OCI-LY7 (cell line): ENCODE results near the gene SNPH. TPM values are rescaled to one million over a fixed set of nuclear protein-coding genes. Genes with fewer than 3 reads are reported as not detected.

Source experiments
- BruUV-seq: library from RNA; stranded (reverse); fragments of 400-500 nt; replicated peaks from 2 replicates; lab custom pipeline; 2021; lab: Mats Ljungman, UMichigan
- CTCF ChIA-PET: fragments of 300-600 bp; sonication (Branson Sonifier 250); formaldehyde crosslinking; loops from one replicate; lab custom pipeline; 2022; ENCODE audit warnings: antibody characterized with exemption; ENCODE audit not compliant: unreplicated experiment; lab: Charles Lee
- POLR2A ChIA-PET: fragments of 300-600 bp; sonication (Branson Sonifier 250); formaldehyde crosslinking; loops from one replicate; lab custom pipeline; 2022; ENCODE audit warnings: antibody characterized with exemption; lab: Charles Lee
- DNase-seq: peaks from one replicate; pipeline ENCODE4 v3.0.0-alpha.2; 2015; ENCODE audit warnings: low spot score
- H2AFZ ChIP-seq: fragments of 200-600 bp; sonication (generic), shearing (Covaris generic); 2 replicates; pipeline ENCODE4 v1.6.1; 2014; ENCODE audit warnings: mild to moderate bottlenecking, antibody characterized with exemption, low read length, moderate library complexity
- H3K27ac ChIP-seq: fragments of 200-600 bp; sonication (generic); 2 replicates; pipeline ENCODE4 v1.5.1; 2014; ENCODE audit warnings: mixed run types, low read depth, mild to moderate bottlenecking, moderate library complexity, low read length, inconsistent platforms; ENCODE audit not compliant: poor library complexity, severe bottlenecking
- H3K36me3 ChIP-seq: fragments of 200-600 bp; sonication (generic); 2 replicates; pipeline ENCODE4 v1.6.1; 2014; ENCODE audit warnings: mild to moderate bottlenecking, antibody characterized with exemption, low read length, moderate library complexity, mixed read lengths; ENCODE audit not compliant: insufficient read depth
- H3K4me1 ChIP-seq: fragments of 200-600 bp; sonication (generic); 2 replicates; pipeline ENCODE4 v1.5.1; 2014; ENCODE audit warnings: mild to moderate bottlenecking, low read length; ENCODE audit not compliant: insufficient read depth, poor library complexity, severe bottlenecking
- H3K4me2 ChIP-seq: fragments of 200-600 bp; sonication (generic); 2 replicates; pipeline ENCODE4 v1.6.1; 2014; ENCODE audit warnings: mild to moderate bottlenecking, low read length
- H3K4me3 ChIP-seq: fragments of 200-600 bp; sonication (generic); 2 replicates; pipeline ENCODE4 v1.5.1; 2014; ENCODE audit warnings: mild to moderate bottlenecking, low read depth, low read length; ENCODE audit not compliant: poor library complexity, severe bottlenecking
- H3K79me2 ChIP-seq: fragments of 200-600 bp; sonication (generic); 2 replicates; pipeline ENCODE4 v1.6.1; 2016; ENCODE audit warnings: low read depth, mild to moderate bottlenecking, low read length, moderate library complexity, mixed read lengths; ENCODE audit not compliant: insufficient read depth
- H3K9me2 ChIP-seq: fragments of 200-600 bp; sonication (generic); 2 replicates; pipeline ENCODE4 v1.6.1; 2016; ENCODE audit warnings: mild to moderate bottlenecking, low read length, mixed read lengths; ENCODE audit not compliant: insufficient read depth
- H3K9me3 ChIP-seq: fragments of 200-600 bp; sonication (generic); 2 replicates; pipeline ENCODE4 v1.6.1; 2014; ENCODE audit warnings: mild to moderate bottlenecking, mixed run types, low read length, mixed read lengths
- H4K20me1 ChIP-seq: fragments of 200-600 bp; sonication (generic); 2 replicates; pipeline ENCODE4 v1.6.1; 2014; ENCODE audit warnings: mild to moderate bottlenecking, antibody characterized with exemption, low read length, moderate library complexity, mixed read lengths; ENCODE audit not compliant: insufficient read depth
- EZH2phosphoT487 ChIP-seq: fragments of 200-600 bp; sonication (generic); IDR thresholded peaks from 2 replicates; pipeline ENCODE4 v1.6.1; 2018; ENCODE audit warnings: low read depth, borderline replicate concordance, mild to moderate bottlenecking, mixed run types, antibody characterized with exemption, low read length, moderate library complexity, mixed read lengths
- intact Hi-C: fragments of 100-400 bp; cut with micrococcal nuclease; formaldehyde crosslinking; loops from one replicate; pipeline ENCODE4 v1.10.0; 2022; ENCODE audit not compliant: unreplicated experiment
- total RNA-seq, 2 experiments: library from RNA; depleted of rRNA in 1 of 2; stranded (reverse); fragments of >200 nt in 1 of 2; shearing (Covaris generic) in 1 of 2; gene quantifications; 2 replicates each; pipeline ENCODE4 v1.2.3, GENCODE V29; 2014 to 2022
- TF ChIP-seq, protein P1 (sequence below): fragments of 200-600 bp; sonication (generic); conservative IDR thresholded peaks from 2 replicates; pipeline ENCODE4 v1.5.1; 2014; ENCODE audit warnings: mild to moderate bottlenecking, antibody characterized with exemption, low read length, moderate library complexity, mixed read lengths

Gene SNPH
- total RNA-seq, 2 experiments from 2014 or later = not detected

DNA sequence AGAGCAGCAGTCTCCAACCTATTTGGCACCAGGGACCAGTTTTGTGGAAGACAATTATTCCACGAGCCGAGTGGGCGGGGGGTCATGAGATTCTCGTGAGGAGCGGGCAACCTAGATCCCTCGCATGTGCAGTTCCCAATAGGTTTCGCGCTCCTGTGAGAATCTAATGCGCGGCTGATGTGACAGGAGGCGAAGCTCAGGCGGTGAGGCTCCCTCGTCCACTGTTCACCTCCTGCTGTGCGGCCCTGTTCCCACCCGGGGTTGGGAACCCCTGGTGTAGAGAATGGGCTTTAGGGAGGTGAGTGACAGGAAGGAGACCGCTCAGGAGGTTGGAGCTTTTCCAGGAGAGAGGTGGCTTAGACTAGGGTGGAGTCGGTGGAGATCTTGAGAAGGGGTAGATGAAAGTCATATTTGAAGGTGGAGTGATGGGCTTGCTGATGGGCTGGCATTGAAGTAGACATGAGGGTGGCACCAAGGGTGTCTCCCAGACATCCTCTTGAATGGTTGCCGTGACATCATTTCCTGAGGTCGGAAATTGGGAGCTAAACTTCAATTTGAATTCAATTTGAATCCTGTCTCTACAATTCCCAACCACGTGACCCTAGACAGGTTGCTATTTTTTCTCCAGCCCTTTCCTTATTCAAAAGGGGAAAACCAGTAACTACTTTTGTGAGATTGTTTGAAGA is 41.7 kb upstream of the SNPH start:
- no TSS peak for BruUV-seq
- POLR2A ChIA-PET = no interaction called here
- no peak overlapping the region for H3K4me2 ChIP-seq
- no peaks in the 10 kb centered on the region for H3K9me3 ChIP-seq
- DNase-seq = no peak
- no peaks in the 10 kb centered on the region for H3K4me1 ChIP-seq
- H4K20me1 ChIP-seq = no peaks in the 10 kb centered on the region
- CTCF ChIA-PET = no interaction called here
- H3K79me2 ChIP-seq = no peaks in the 10 kb centered on the region
- no peak overlapping the region for H3K27ac ChIP-seq
- H3K9me2 ChIP-seq = no peaks in the 10 kb centered on the region
- no peak overlapping the region for H3K4me3 ChIP-seq
- no peak overlapping the region for H2AFZ ChIP-seq
- H3K36me3 ChIP-seq = no peaks in the 10 kb centered on the region
- TF ChIP-seq, protein P1, sequence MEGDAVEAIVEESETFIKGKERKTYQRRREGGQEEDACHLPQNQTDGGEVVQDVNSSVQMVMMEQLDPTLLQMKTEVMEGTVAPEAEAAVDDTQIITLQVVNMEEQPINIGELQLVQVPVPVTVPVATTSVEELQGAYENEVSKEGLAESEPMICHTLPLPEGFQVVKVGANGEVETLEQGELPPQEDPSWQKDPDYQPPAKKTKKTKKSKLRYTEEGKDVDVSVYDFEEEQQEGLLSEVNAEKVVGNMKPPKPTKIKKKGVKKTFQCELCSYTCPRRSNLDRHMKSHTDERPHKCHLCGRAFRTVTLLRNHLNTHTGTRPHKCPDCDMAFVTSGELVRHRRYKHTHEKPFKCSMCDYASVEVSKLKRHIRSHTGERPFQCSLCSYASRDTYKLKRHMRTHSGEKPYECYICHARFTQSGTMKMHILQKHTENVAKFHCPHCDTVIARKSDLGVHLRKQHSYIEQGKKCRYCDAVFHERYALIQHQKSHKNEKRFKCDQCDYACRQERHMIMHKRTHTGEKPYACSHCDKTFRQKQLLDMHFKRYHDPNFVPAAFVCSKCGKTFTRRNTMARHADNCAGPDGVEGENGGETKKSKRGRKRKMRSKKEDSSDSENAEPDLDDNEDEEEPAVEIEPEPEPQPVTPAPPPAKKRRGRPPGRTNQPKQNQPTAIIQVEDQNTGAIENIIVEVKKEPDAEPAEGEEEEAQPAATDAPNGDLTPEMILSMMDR = no peak
- no peak for TF ChIP-seq EZH2phosphoT487
- intact Hi-C loops = loop anchor here (10.0 kb wide), 1 partner anchor 250 kb away; no protein-coding TSS in a partner anchor

DNA sequence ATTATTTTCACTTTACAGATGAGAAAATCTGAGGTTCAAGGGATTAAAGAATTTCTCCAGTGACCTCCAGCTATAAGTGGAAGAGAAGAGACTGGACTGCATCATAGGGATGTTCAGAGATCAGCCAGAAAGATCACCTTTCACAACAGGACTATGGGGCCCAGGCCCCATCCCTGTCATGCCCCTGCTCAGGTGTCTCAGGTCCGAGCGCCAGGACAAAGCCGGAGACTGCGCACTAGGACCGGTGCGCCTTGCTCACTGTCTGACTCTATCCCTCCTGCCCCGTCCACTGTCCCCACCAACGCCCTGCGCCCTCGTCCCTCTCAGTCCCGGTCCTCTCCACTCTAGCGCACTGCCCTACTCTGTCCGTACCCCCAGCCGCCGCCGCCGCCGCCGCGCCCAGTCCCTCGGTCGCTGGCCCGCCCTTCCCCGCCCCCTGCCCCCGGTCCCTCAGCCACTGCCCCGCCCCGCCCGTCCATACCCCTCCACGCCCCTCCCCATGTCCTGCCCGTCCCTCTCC is 40.8 kb upstream of the SNPH start:
- no peak for DNase-seq
- Histone ChIP-seq H3K9me2 (no peaks in the 10 kb centered on the region), H3K4me2 (peak overlapping the region; percentile 29; the same call in 1 of the 2 replicates), H3K9me3 (no peaks in the 10 kb centered on the region), H3K79me2 (no peaks in the 10 kb centered on the region), H3K36me3 (no peaks in the 10 kb centered on the region), H4K20me1 (no peaks in the 10 kb centered on the region), H3K4me3 (peak overlapping the region; percentile 43), H2AFZ (no peak overlapping the region), H3K27ac (no peak overlapping the region), H3K4me1 (no peaks in the 10 kb centered on the region)
- TF ChIP-seq EZH2phosphoT487 = no peak
- TF ChIP-seq, protein P1 = no peak
- POLR2A ChIA-PET = no interaction called here
- intact Hi-C loops = loop anchor here (10.0 kb wide), 1 partner anchor 249 kb away; no protein-coding TSS in a partner anchor
- CTCF ChIA-PET = no interaction called here
- BruUV-seq = no TSS peak
